ENCODE measurements around the gene CFAP53.

Gene CFAP53

GRCh38 chr18:50287441-50288347 is 21.4 kb upstream of the CFAP53 start, which contains the start of gene CXXC1:
Gene CXXC1 (minus strand): TSS chr18:50287692. CDS start chr18:50287589, 103 bp downstream.
- Histone ChIP-seq H3K36me3 (ENCODE audit: control insufficient read depth in 4 of 4, insufficient read depth in 4 of 4, low read length in 3 of 4) (peaks cover 2 to 35% (median 26%) of the 10 kb centered on the region in 4 experiments), H3K4me1 (ENCODE audit: control extremely low read depth in 1 of 4, control insufficient read depth in 4 of 4, insufficient read depth in 4 of 4, low read length in 3 of 4) (peaks cover 2 to 16% (median 13%) of the 10 kb centered on the region in 4 experiments), H3K4me3 (ENCODE audit: control insufficient read depth in 1 of 7, extremely low read depth in 1 of 7, insufficient read depth in 4 of 7, low read depth in 2 of 7, low read length in 6 of 7) (peak within 1 kb of the TSS; percentile 91 to 98 (median 98)), H3K27ac (ENCODE audit: insufficient read depth in 1 of 2, low read depth in 1 of 2, low read length in 2 of 2, poor library complexity in 1 of 2, severe bottlenecking in 2 of 2) (peak within 1 kb of the TSS; percentile 67 to 88), H3K9me3 (ENCODE audit: control extremely low read depth in 1 of 5, control insufficient read depth in 4 of 5, insufficient read depth in 2 of 5, low read depth in 1 of 5, low read length in 4 of 5) (no peaks in the 10 kb centered on the region), H3K27me3 (replicated peaks in 2 of 5; ENCODE audit: control insufficient read depth in 4 of 5, insufficient read depth in 5 of 5, low read length in 4 of 5) (peaks cover 0 to 2% (median 0%) of the 10 kb centered on the region in 5 experiments)
- under 1% methylated on average over 67 of the region's 76 CpGs for WGBS (ENCODE audit: insufficient coverage)
- POLR2A ChIA-PET, result no interaction called here
- DNase-seq, result peak; percentile 100
- CTCF ChIA-PET, result no interaction called here

- DNase-seq, result no peak
- H3K27ac ChIP-seq (ENCODE audit: insufficient read depth in 1 of 2, low read depth in 1 of 2, low read length in 2 of 2, poor library complexity in 1 of 2, severe bottlenecking in 2 of 2), result peak overlapping the region; percentile 25 to 88
- H3K27me3 ChIP-seq (replicated peaks in 2 of 5; ENCODE audit: control insufficient read depth in 4 of 5, insufficient read depth in 5 of 5, low read length in 4 of 5), result peaks cover 0 to under 1% (median 0%) of the 10 kb centered on the region in 5 experiments
Measured at GRCh38 chr18:50287028-50287440, 20.7 kb upstream of the CFAP53 start.

GRCh38 chr18:50286391-50287027 is 20.2 kb upstream of the CFAP53 start:
- ChIA-PET POLR2A (no interaction called here), CTCF (no interaction called here)
- H3K4me3 ChIP-seq (ENCODE audit: control insufficient read depth in 1 of 7, extremely low read depth in 1 of 7, insufficient read depth in 4 of 7, low read depth in 2 of 7, low read length in 6 of 7), result peak overlapping the region; percentile 91 to 98 (median 98)
- no peaks in the 10 kb centered on the region for H3K27me3 ChIP-seq (replicated peaks in 2 of 5; ENCODE audit: control insufficient read depth in 4 of 5, insufficient read depth in 5 of 5, low read length in 4 of 5)
- peaks cover 2 to 44% (median 28%) of the 10 kb centered on the region in 4 experiments for H3K36me3 ChIP-seq (ENCODE audit: control insufficient read depth in 4 of 4, insufficient read depth in 4 of 4, low read length in 3 of 4)
- H3K4me1 ChIP-seq (ENCODE audit: control extremely low read depth in 1 of 4, control insufficient read depth in 4 of 4, insufficient read depth in 4 of 4, low read length in 3 of 4), result peaks cover 2 to 22% (median 20%) of the 10 kb centered on the region in 4 experiments
- peak overlapping the region in 1 of 2 experiments; percentile 88 for H3K27ac ChIP-seq (ENCODE audit: insufficient read depth in 1 of 2, low read depth in 1 of 2, low read length in 2 of 2, poor library complexity in 1 of 2, severe bottlenecking in 2 of 2)
- 35% methylated on average over 22 of the region's 23 CpGs for WGBS (ENCODE audit: insufficient coverage)
- no peaks in the 10 kb centered on the region for H3K9me3 ChIP-seq (ENCODE audit: control extremely low read depth in 1 of 5, control insufficient read depth in 4 of 5, insufficient read depth in 2 of 5, low read depth in 1 of 5, low read length in 4 of 5)
- DNase-seq, result peak in 2 of 3 donors; percentile 14 to 23

More at GRCh38 chr18:50287028-50287440, 20.7 kb upstream of the CFAP53 start:
- H3K4me3 ChIP-seq (ENCODE audit: control insufficient read depth in 1 of 7, extremely low read depth in 1 of 7, insufficient read depth in 4 of 7, low read depth in 2 of 7, low read length in 6 of 7), result peak overlapping the region; percentile 91 to 98 (median 98)
- H3K36me3 ChIP-seq (ENCODE audit: control insufficient read depth in 4 of 4, insufficient read depth in 4 of 4, low read length in 3 of 4), result peaks cover 2 to 42% (median 28%) of the 10 kb centered on the region in 4 experiments
- H3K9me3 ChIP-seq (ENCODE audit: control extremely low read depth in 1 of 5, control insufficient read depth in 4 of 5, insufficient read depth in 2 of 5, low read depth in 1 of 5, low read length in 4 of 5), result no peaks in the 10 kb centered on the region
- CTCF ChIA-PET, result no interaction called here
- WGBS (ENCODE audit: insufficient coverage), result under 1% methylated on average over 26 of the region's 27 CpGs
- H3K4me1 ChIP-seq (ENCODE audit: control extremely low read depth in 1 of 4, control insufficient read depth in 4 of 4, insufficient read depth in 4 of 4, low read length in 3 of 4), result peaks cover 2 to 19% (median 17%) of the 10 kb centered on the region in 4 experiments
- POLR2A ChIA-PET, result no interaction called here

- peak overlapping the region in 3 of 7 experiments; percentile 96 to 98 (median 98) for H3K4me3 ChIP-seq (ENCODE audit: control insufficient read depth in 1 of 7, extremely low read depth in 1 of 7, insufficient read depth in 4 of 7, low read depth in 2 of 7, low read length in 6 of 7)
- H3K27me3 ChIP-seq (replicated peaks in 2 of 5; ENCODE audit: control insufficient read depth in 4 of 5, insufficient read depth in 5 of 5, low read length in 4 of 5), result no peaks in the 10 kb centered on the region
- ChIA-PET CTCF (no interaction called here), POLR2A (no interaction called here)
- no peak overlapping the region for H3K27ac ChIP-seq (ENCODE audit: insufficient read depth in 1 of 2, low read depth in 1 of 2, low read length in 2 of 2, poor library complexity in 1 of 2, severe bottlenecking in 2 of 2)
- H3K36me3 ChIP-seq (ENCODE audit: control insufficient read depth in 4 of 4, insufficient read depth in 4 of 4, low read length in 3 of 4), result peaks cover 2 to 44% (median 28%) of the 10 kb centered on the region in 4 experiments
- no peaks in the 10 kb centered on the region for H3K9me3 ChIP-seq (ENCODE audit: control extremely low read depth in 1 of 5, control insufficient read depth in 4 of 5, insufficient read depth in 2 of 5, low read depth in 1 of 5, low read length in 4 of 5)
- H3K4me1 ChIP-seq (ENCODE audit: control extremely low read depth in 1 of 4, control insufficient read depth in 4 of 4, insufficient read depth in 4 of 4, low read length in 3 of 4), result peaks cover 2 to 27% (median 22%) of the 10 kb centered on the region in 4 experiments
- over 99% methylated on average over 18 of the region's 24 CpGs for WGBS (ENCODE audit: insufficient coverage)
- DNase-seq, result no peak
Measured at GRCh38 chr18:50285631-50286321, 19.5 kb upstream of the CFAP53 start.

- H3K36me3 ChIP-seq (ENCODE audit: control insufficient read depth in 4 of 4, insufficient read depth in 4 of 4, low read length in 3 of 4), result peaks cover 2 to 44% (median 28%) of the 10 kb centered on the region in 4 experiments
- H3K9me3 ChIP-seq (ENCODE audit: control extremely low read depth in 1 of 5, control insufficient read depth in 4 of 5, insufficient read depth in 2 of 5, low read depth in 1 of 5, low read length in 4 of 5), result no peaks in the 10 kb centered on the region
- DNase-seq, result no peak
- H3K27me3 ChIP-seq (replicated peaks in 2 of 5; ENCODE audit: control insufficient read depth in 4 of 5, insufficient read depth in 5 of 5, low read length in 4 of 5), result no peaks in the 10 kb centered on the region
- POLR2A ChIA-PET, result no interaction called here
- CTCF ChIA-PET, result no interaction called here
- WGBS (ENCODE audit: insufficient coverage), result 93% methylated on average over 10 of the region's 13 CpGs
- peaks cover 2 to 33% (median 29%) of the 10 kb centered on the region in 4 experiments for H3K4me1 ChIP-seq (ENCODE audit: control extremely low read depth in 1 of 4, control insufficient read depth in 4 of 4, insufficient read depth in 4 of 4, low read length in 3 of 4)
- no peak overlapping the region for H3K27ac ChIP-seq (ENCODE audit: insufficient read depth in 1 of 2, low read depth in 1 of 2, low read length in 2 of 2, poor library complexity in 1 of 2, severe bottlenecking in 2 of 2)
- no peak overlapping the region for H3K4me3 ChIP-seq (ENCODE audit: control insufficient read depth in 1 of 7, extremely low read depth in 1 of 7, insufficient read depth in 4 of 7, low read depth in 2 of 7, low read length in 6 of 7)
Measured at GRCh38 chr18:50285071-50285470, 18.8 kb upstream of the CFAP53 start.

GRCh38 chr18:50284255-50284885 is 18.1 kb upstream of the CFAP53 start:
- H3K4me3 ChIP-seq (ENCODE audit: control insufficient read depth in 1 of 7, extremely low read depth in 1 of 7, insufficient read depth in 4 of 7, low read depth in 2 of 7, low read length in 6 of 7), result no peak overlapping the region
- over 99% methylated on average over 15 of the region's 15 CpGs for WGBS (ENCODE audit: insufficient coverage)
- H3K36me3 ChIP-seq (ENCODE audit: control insufficient read depth in 4 of 4, insufficient read depth in 4 of 4, low read length in 3 of 4), result peaks cover 2 to 49% (median 28%) of the 10 kb centered on the region in 4 experiments
- H3K27ac ChIP-seq (ENCODE audit: insufficient read depth in 1 of 2, low read depth in 1 of 2, low read length in 2 of 2, poor library complexity in 1 of 2, severe bottlenecking in 2 of 2), result no peak overlapping the region
- CTCF ChIA-PET, result interaction anchor here (1.6 kb wide), 1 partner anchor 15 kb away, joined by 3 read pairs; no protein-coding TSS in a partner anchor
- peaks cover 2 to 40% (median 34%) of the 10 kb centered on the region in 4 experiments for H3K4me1 ChIP-seq (ENCODE audit: control extremely low read depth in 1 of 4, control insufficient read depth in 4 of 4, insufficient read depth in 4 of 4, low read length in 3 of 4)
- no peak for DNase-seq
- H3K9me3 ChIP-seq (ENCODE audit: control extremely low read depth in 1 of 5, control insufficient read depth in 4 of 5, insufficient read depth in 2 of 5, low read depth in 1 of 5, low read length in 4 of 5), result no peaks in the 10 kb centered on the region
- POLR2A ChIA-PET, result no interaction called here
- H3K27me3 ChIP-seq (replicated peaks in 2 of 5; ENCODE audit: control insufficient read depth in 4 of 5, insufficient read depth in 5 of 5, low read length in 4 of 5), result no peaks in the 10 kb centered on the region

All from common myeloid progenitor, CD34-positive (primary cell).